Transverse colon (tissue), 4 donors: ENCODE results near the gene P2RX5. TPM values are rescaled to one million over a fixed set of nuclear protein-coding genes. Genes with fewer than 3 reads are reported as not detected.

ENCODE experiments used
- DNase-seq: peaks from one replicate; pipeline ENCODE4 v3.0.0-alpha.2; 2019
- H3K27ac ChIP-seq, 4 donors: fragments of 200-600 bp; sonication (generic); 2 replicates each; pipeline ENCODE4 v1.5.1; 2016 to 2018; ENCODE audit warnings: inconsistent platforms in 4 of 4
- H3K27me3 ChIP-seq: fragments of 200-600 bp; sonication (generic); 2 replicates; pipeline ENCODE4 v1.5.1; 2017; ENCODE audit warnings: inconsistent platforms
- H3K36me3 ChIP-seq, 4 donors: fragments of 200-600 bp; sonication (generic); 2 replicates each; pipeline ENCODE4 v1.5.1; 2017 to 2019; ENCODE audit warnings: inconsistent platforms in 4 of 4
- H3K4me1 ChIP-seq, 4 donors: fragments of 200-600 bp; sonication (generic); 2 replicates each; pipeline ENCODE4 v1.5.1; 2017 to 2020; ENCODE audit warnings: inconsistent platforms in 4 of 4
- H3K4me3 ChIP-seq, 4 donors: fragments of 200-600 bp; sonication (generic); 1 replicate in 1 of 4; 2 replicates in 3 of 4; pipeline versions ENCODE4 v1.5.1 to v1.6.1; 2017 to 2019; ENCODE audit warnings: inconsistent platforms in 4 of 4
- H3K9me3 ChIP-seq, 2 donors: fragments of 200-600 bp; sonication (generic); 2 replicates each; pipeline ENCODE4 v1.5.1; 2017 to 2019; ENCODE audit warnings: inconsistent platforms in 2 of 2
- EP300 ChIP-seq: sonication (generic); formaldehyde crosslinking; IDR thresholded peaks from one replicate; pipeline ENCODE4 v1.6.1; 2017; ENCODE audit warnings: antibody characterized with exemption, low read depth
- POLR2A ChIP-seq: fragments of 450-650 bp; IDR thresholded peaks from one replicate; pipeline ENCODE4 v1.6.1; 2016; ENCODE audit warnings: antibody characterized with exemption, mild to moderate bottlenecking, moderate library complexity
- POLR2AphosphoS5 ChIP-seq, 3 donors: sonication (generic); formaldehyde crosslinking; IDR thresholded peaks; one replicate each; pipeline ENCODE4 v1.6.1; 2016; ENCODE audit warnings: antibody characterized with exemption in 3 of 3
- WGBS, 2 donors: methylation state at CpG; one replicate each; pipeline ENCODE4 v1.1.5; 2018; ENCODE audit warnings: low coverage in 1 of 2; 5-methylcytosine and 5-hydroxymethylcytosine counted together
- in situ Hi-C, 4 donors: fragments of 200-750 bp; cut with MboI; loops; one replicate each; pipeline versions ENCODE4 v1.15.0 to v1.15.1; 2017; ENCODE audit warnings: low sequenced_read_pairs in 3 of 4, low pct_ligation_motif_present in 1 of 4, low pct_unique_long_range_greater_than_20kb in 1 of 4
- intact Hi-C: fragments of 100-400 bp; cut with DNase I; formaldehyde crosslinking; loops from one replicate; pipeline ENCODE4 v1.15.1; 2023; ENCODE audit warnings: low total_unique reads
- total RNA-seq, 4 donors: library from RNA; depleted of rRNA; stranded (reverse); fragments of >200 nt; gene quantifications; one replicate each; pipeline ENCODE4 v1.1.0, GENCODE V29; 2016
- TF ChIP-seq, protein P1 (sequence below), 5 experiments: fragments of 200-600 bp in 3 of 5; fragments of 450-650 bp in 2 of 5; sonication (generic) in 3 of 5; IDR thresholded peaks; 1 replicate in 2 of 5; 2 replicates in 3 of 5; pipeline ENCODE4 v1.5.1; 2016 to 2017; ENCODE audit warnings: antibody characterized with exemption in 5 of 5, inconsistent platforms in 3 of 5, mild to moderate bottlenecking in 2 of 5, moderate library complexity in 1 of 5

The P2RX5 gene
- total RNA-seq, 4 donors from 2014 or later = 0.68 to 11.4 (median 2.1) TPM

DNA sequence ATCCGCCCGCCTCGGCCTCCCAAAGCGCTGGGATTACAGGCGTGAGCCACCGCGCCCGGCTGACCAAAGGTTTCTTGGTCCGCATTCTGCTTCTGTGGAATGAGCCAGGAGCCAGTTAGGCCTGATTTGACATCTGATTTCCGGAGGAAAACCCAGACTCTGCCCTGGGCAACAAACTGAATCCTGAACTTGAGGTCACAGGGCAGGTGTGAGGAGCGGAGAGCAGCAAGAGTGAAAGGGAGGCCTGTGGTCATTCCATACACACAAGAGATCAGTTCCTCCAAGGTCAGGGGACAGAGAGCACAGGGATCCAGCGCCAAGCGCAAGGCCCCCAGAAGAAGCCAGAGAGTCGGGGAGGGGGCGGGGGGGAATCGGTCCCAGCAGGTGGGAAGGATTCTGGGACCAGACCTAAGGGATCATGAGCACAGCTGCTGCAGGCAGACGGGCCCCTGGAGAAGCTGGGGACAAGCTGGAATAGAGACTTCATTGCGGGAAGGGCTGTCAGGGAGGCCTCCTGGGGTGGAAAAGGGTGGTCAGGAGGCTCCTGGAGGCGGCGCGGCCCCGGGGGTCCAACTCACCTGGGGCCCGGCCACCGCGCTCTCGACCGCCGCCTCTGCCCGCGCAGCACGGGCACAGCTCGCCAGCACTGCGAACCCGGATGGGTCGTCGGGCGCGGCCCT lies 60.3 kb downstream of the P2RX5 start:
- H3K4me1 ChIP-seq = peaks cover 7 to 25% (median 15%) of the 10 kb centered on the region in 4 donors
- intact Hi-C loops = no loop called here
- TF ChIP-seq POLR2A = no peak
- peak in 2 of 3 donors; percentile 8 to 19 for TF ChIP-seq POLR2AphosphoS5 (IDR thresholded peaks at IDR 0.05)
- TF ChIP-seq, protein P1, sequence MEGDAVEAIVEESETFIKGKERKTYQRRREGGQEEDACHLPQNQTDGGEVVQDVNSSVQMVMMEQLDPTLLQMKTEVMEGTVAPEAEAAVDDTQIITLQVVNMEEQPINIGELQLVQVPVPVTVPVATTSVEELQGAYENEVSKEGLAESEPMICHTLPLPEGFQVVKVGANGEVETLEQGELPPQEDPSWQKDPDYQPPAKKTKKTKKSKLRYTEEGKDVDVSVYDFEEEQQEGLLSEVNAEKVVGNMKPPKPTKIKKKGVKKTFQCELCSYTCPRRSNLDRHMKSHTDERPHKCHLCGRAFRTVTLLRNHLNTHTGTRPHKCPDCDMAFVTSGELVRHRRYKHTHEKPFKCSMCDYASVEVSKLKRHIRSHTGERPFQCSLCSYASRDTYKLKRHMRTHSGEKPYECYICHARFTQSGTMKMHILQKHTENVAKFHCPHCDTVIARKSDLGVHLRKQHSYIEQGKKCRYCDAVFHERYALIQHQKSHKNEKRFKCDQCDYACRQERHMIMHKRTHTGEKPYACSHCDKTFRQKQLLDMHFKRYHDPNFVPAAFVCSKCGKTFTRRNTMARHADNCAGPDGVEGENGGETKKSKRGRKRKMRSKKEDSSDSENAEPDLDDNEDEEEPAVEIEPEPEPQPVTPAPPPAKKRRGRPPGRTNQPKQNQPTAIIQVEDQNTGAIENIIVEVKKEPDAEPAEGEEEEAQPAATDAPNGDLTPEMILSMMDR (IDR thresholded peaks at IDR 0.05) = peak in 1 of 5 experiments; percentile 11
- H3K36me3 ChIP-seq = no peaks in the 10 kb centered on the region
- H3K4me3 ChIP-seq = peak overlapping the region; percentile 81 to 87 (median 84)
- WGBS, 2 donors = 12% methylated on average over 38 of the region's 38 CpGs; no CpG with 5 or more reads in 1 of the 2 donors
- H3K27ac ChIP-seq = peak overlapping the region; percentile 94 to 96 (median 96)
- in situ Hi-C loops = loop anchor here in 3 of 4 donors (25.0 kb wide), 1 partner anchor 598 kb away; no protein-coding TSS in a partner anchor
- H3K27me3 ChIP-seq = no peaks in the 10 kb centered on the region
- no peaks in the 10 kb centered on the region for H3K9me3 ChIP-seq
- DNase-seq = peak; percentile 61

DNA sequence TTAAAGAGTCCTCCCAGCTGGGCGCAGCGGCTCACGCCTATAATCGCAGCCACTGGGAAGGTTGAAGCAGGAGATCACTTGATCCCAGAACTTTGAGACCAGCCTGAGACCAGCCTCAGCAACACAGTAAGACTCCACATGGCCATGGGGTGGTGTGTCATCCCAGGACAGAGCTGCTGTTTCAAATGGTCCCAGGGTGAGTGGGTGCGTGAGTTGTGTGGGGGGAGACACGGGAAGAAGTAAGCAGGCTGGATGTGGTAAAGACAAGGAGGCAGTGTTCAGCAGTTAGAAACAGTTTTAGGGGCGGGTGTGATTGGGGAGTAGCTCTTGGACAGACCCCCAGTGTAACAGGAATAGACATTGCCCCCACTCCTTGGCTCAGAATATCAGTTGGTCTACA lies 63.7 kb downstream of the P2RX5 start:
- Histone ChIP-seq H3K27ac (no peak overlapping the region), H3K4me3 (no peak overlapping the region), H3K36me3 (peaks cover 0 to 17% (median 0%) of the 10 kb centered on the region in 4 donors), H3K9me3 (no peaks in the 10 kb centered on the region), H3K4me1 (peaks cover 3 to 18% (median 10%) of the 10 kb centered on the region in 4 donors), H3K27me3 (no peaks in the 10 kb centered on the region)
- intact Hi-C loops = no loop called here
- 95 to 100% methylated on average over 1 to 7 of the region's 7 CpGs for WGBS, 2 donors
- no peak for TF ChIP-seq POLR2A
- in situ Hi-C loops = loop anchor here in 3 of 4 donors (25.0 kb wide), 1 partner anchor 595 kb away; no protein-coding TSS in a partner anchor
- DNase-seq = no peak

DNA sequence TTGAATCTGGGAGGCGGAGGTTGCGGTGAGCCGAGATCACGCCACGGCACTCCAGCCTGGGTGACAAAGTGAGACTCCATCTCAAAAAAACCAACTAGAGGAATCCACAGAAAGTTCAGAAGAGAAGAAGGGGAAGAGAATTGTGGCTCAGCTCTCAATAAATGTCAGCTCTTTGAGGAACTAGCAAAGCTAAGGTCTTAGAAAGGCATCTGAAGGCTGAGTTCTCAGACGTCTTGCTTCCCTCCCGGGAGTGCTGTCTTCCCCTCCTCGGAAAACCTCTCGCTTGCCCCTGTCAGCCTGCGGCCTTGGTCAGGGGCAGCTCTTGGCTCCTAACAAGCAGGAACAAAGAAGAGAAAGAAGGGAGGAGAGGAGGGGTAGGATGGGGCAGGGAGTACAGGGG lies 65.2 kb downstream of the P2RX5 start:
- H3K9me3 ChIP-seq = no peaks in the 10 kb centered on the region
- intact Hi-C loops = no loop called here
- H3K4me3 ChIP-seq = no peak overlapping the region
- no peaks in the 10 kb centered on the region for H3K27me3 ChIP-seq
- H3K27ac ChIP-seq = no peak overlapping the region
- 83 to 92% methylated on average over 10 of the region's 10 CpGs for WGBS, 2 donors
- no peak for DNase-seq
- peaks cover 0 to 14% (median 6%) of the 10 kb centered on the region in 4 donors for H3K4me1 ChIP-seq
- H3K36me3 ChIP-seq = peaks cover 0 to 21% (median 0%) of the 10 kb centered on the region in 4 donors
- in situ Hi-C loops = loop anchor here in 3 of 4 donors (25.0 kb wide), 1 partner anchor 593 kb away; no protein-coding TSS in a partner anchor
- TF ChIP-seq POLR2A (no peak), POLR2AphosphoS5 (IDR thresholded peaks at IDR 0.05) (no peak), EP300 (no peak)
- TF ChIP-seq, protein P1 (IDR thresholded peaks at IDR 0.05) = no peak

DNA sequence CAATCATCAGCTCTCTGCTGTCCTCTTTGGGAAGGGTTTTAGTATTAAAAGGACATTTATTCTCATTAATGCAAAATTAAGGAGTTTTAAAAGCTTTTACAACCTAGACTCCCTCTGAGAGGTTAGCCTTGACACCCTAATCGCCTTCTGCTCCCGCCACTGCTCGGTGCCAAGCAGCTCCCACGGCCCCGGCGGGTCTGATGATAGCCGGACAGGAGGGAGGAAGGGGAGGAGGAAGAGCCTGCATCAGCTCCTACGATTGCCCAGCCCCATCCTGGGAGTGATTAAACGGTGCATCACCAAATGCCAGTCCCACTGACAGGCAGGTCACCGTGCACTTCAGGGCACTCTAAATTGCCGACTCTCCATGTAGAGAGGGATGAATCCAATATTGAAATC lies 68.2 kb downstream of the P2RX5 start:
- H3K9me3 ChIP-seq = no peaks in the 10 kb centered on the region
- DNase-seq = no peak
- no peak overlapping the region for H3K27ac ChIP-seq
- H3K4me1 ChIP-seq = no peaks in the 10 kb centered on the region
- TF ChIP-seq EP300 (no peak), POLR2AphosphoS5 (IDR thresholded peaks at IDR 0.05) (no peak)
- no peak overlapping the region for H3K4me3 ChIP-seq
- intact Hi-C loops = no loop called here
- WGBS, 2 donors = 91 to 100% methylated on average over 1 to 11 of the region's 11 CpGs
- in situ Hi-C loops = loop anchor here in 3 of 4 donors (25.0 kb wide), 1 partner anchor 590 kb away; no protein-coding TSS in a partner anchor
- H3K36me3 ChIP-seq = peaks cover 0 to 39% (median 6%) of the 10 kb centered on the region in 4 donors
- H3K27me3 ChIP-seq = no peaks in the 10 kb centered on the region

DNA sequence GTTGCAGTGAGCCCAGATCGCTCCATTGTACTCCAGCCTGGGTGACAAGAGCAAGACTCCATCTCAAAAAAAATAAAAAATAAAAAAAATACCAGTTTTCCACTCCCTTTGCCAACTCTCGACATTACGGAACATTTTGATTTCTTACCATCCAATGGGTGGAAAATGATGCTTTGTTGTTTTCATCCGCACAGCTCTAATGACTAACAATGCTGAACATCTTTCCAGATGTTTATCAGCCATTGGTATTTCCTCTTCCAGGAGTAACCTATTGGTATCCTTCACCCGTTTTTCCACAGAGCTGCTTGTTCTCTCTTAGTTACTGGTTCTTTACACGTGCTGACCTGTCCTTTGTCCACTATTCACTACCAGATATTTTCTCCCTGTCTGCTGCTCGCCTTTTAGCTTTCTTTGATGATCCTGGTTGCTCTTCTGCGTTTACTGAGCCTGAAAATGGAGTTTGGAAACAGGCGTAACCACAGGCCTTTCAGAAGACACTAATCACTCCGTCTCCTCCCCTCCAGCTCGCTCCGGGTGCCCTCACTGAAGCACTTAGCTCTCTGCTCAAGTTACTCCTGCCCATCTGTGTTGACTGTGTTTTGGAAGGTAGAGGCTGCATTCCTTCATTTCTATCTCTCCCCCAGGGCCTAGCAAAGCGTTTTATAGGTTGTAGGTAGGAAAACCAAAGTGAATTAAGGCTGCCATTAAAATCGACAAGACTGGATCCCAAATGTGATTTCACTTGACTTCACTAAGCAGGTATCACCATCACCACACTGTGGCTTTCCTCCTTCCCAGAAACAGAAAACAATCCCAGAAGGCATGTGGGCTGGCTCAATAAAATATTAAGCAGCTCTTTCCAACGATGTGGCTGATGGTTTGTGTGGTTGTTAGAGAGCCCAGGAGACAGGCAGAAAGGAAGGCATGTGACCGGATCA lies 68.9 kb downstream of the P2RX5 start:
- in situ Hi-C loops = loop anchor here in 3 of 4 donors (25.0 kb wide), 1 partner anchor 590 kb away; no protein-coding TSS in a partner anchor
- Histone ChIP-seq H3K4me1 (no peaks in the 10 kb centered on the region), H3K36me3 (peaks cover 0 to 45% (median 10%) of the 10 kb centered on the region in 4 donors), H3K9me3 (no peaks in the 10 kb centered on the region), H3K27me3 (no peaks in the 10 kb centered on the region), H3K27ac (no peak overlapping the region), H3K4me3 (no peak overlapping the region)
- WGBS, 2 donors = 88 to 89% methylated on average over 14 to 16 of the region's 16 CpGs
- intact Hi-C loops = no loop called here
- DNase-seq = no peak
- no peak for TF ChIP-seq EP300
- TF ChIP-seq, protein P1 (IDR thresholded peaks at IDR 0.05) = no peak
- no peak for TF ChIP-seq POLR2A
- TF ChIP-seq POLR2AphosphoS5 (IDR thresholded peaks at IDR 0.05) = no peak
